ENCODE results near the gene CIDEA.

- TF ChIP-seq CTCF (IDR thresholded peaks at IDR 0.05) (no peak), POLR2A (IDR thresholded peaks at IDR 0.05) (no peak)
Measured at GRCh38 chr18:12258719-12259705, 4.9 kb downstream of the CIDEA start.

Measured in heart left ventricle (tissue), 13 donors.